ENCODE measurements around the gene L3MBTL4. TPM values are rescaled to one million over a fixed set of nuclear protein-coding genes. Genes with fewer than 3 reads are reported as not detected.
A peak's percentile ranks its signal among the peaks of the same experiment; 100 is the strongest.

The L3MBTL4 gene
- total RNA-seq, 1 experiment from 2014 or later = 1.4 TPM

GRCh38 chr18:6366776-6367175 lies 47.9 kb downstream of the L3MBTL4 start:
- TF ChIP-seq ZNF121 (CRISPR knock-in tag; IDR thresholded peaks at IDR 0.05) = no peak
- peak; percentile 88 for TF ChIP-seq ZNF423 (CRISPR knock-in tag; IDR thresholded peaks at IDR 0.05)
- TF ChIP-seq ELF4 (CRISPR knock-in tag; IDR thresholded peaks at IDR 0.05; ENCODE audit: low read depth) = no peak
- no peak for TF ChIP-seq RELA (CRISPR knock-in tag; IDR thresholded peaks at IDR 0.05; ENCODE audit: borderline replicate concordance)
- no peak for TF ChIP-seq IRF1 (CRISPR knock-in tag; IDR thresholded peaks at IDR 0.05)
- TF ChIP-seq E2F5 (CRISPR knock-in tag; IDR thresholded peaks at IDR 0.05) = no peak
- TF ChIP-seq PRRX2 (CRISPR knock-in tag; IDR thresholded peaks at IDR 0.05) = no peak
- no peak for TF ChIP-seq ATF1 (CRISPR knock-in tag; IDR thresholded peaks at IDR 0.05)
- H3K4me3 Mint-ChIP-seq = no peak overlapping the region
- ChIA-PET CTCF (interaction anchor here (1.0 kb wide), 1 partner anchor 40 kb away, joined by 3 read pairs; no protein-coding TSS in a partner anchor), POLR2A (no interaction called here)
- DNase-seq (ENCODE audit: low spot score) (no peak), ATAC-seq (peak; percentile 91)
- H3K9me3 Mint-ChIP-seq = peaks cover 4% of the 10 kb centered on the region
- no peaks in the 10 kb centered on the region for H3K36me3 Mint-ChIP-seq
- no peaks in the 10 kb centered on the region; the same call in 1 of the 2 replicates for H3K27me3 Mint-ChIP-seq (ENCODE audit: low read depth)
- peak overlapping the region; percentile 11; the same call in 1 of the 2 replicates for H3K27ac Mint-ChIP-seq
- peaks cover 31% of the 10 kb centered on the region for H3K4me1 Mint-ChIP-seq

GRCh38 chr18:6365385-6365784 lies 49.3 kb downstream of the L3MBTL4 start:
- Mint-ChIP-seq H3K4me3 (no peak overlapping the region), H3K4me1 (peaks cover 36% of the 10 kb centered on the region), H3K36me3 (no peaks in the 10 kb centered on the region), H3K27ac (no peak overlapping the region), H3K27me3 (ENCODE audit: low read depth) (no peaks in the 10 kb centered on the region; the same call in 1 of the 2 replicates), H3K9me3 (no peaks in the 10 kb centered on the region)
- ATAC-seq (no peak), DNase-seq (ENCODE audit: low spot score) (no peak)
- no peak for TF ChIP-seq ZNF671 (CRISPR knock-in tag; IDR thresholded peaks at IDR 0.05)
- no peak for TF ChIP-seq ZNF416 (CRISPR knock-in tag; IDR thresholded peaks at IDR 0.05)
- TF ChIP-seq ATF1 (CRISPR knock-in tag; IDR thresholded peaks at IDR 0.05) = no peak
- no peak for TF ChIP-seq PREB (CRISPR knock-in tag; IDR thresholded peaks at IDR 0.05; ENCODE audit: borderline replicate concordance)
- TF ChIP-seq ETV6 (CRISPR knock-in tag; IDR thresholded peaks at IDR 0.05) = no peak
- TF ChIP-seq NR1H2 (CRISPR knock-in tag; IDR thresholded peaks at IDR 0.05) = no peak
- no peak for TF ChIP-seq GRHL2 (CRISPR knock-in tag; IDR thresholded peaks at IDR 0.05; ENCODE audit: insufficient replicate concordance, severe bottlenecking)
- TF ChIP-seq ZNF423 (CRISPR knock-in tag; IDR thresholded peaks at IDR 0.05) = no peak
- TF ChIP-seq CTCF (IDR thresholded peaks at IDR 0.05) = no peak
- no peak for TF ChIP-seq MLX (CRISPR knock-in tag; IDR thresholded peaks at IDR 0.05)
- no peak for TF ChIP-seq NR2C2 (CRISPR knock-in tag; IDR thresholded peaks at IDR 0.05)
- TF ChIP-seq ATF6 (CRISPR knock-in tag; IDR thresholded peaks at IDR 0.05) = no peak
- no peak for TF ChIP-seq CREM (CRISPR knock-in tag; IDR thresholded peaks at IDR 0.05)
- TF ChIP-seq FOXP1 (CRISPR knock-in tag; IDR thresholded peaks at IDR 0.05; ENCODE audit: borderline replicate concordance) = no peak
- TF ChIP-seq CDX4 (CRISPR knock-in tag; IDR thresholded peaks at IDR 0.05; ENCODE audit: borderline replicate concordance) = no peak
- TF ChIP-seq ZNF138 (CRISPR knock-in tag; conservative IDR thresholded peaks at IDR 0.05) = no peak
- POLR2A ChIA-PET = no interaction called here
- CTCF ChIA-PET = interaction anchor here (1.7 kb wide), 1 partner anchor 36 kb away, joined by 5 read pairs; no protein-coding TSS in a partner anchor

All from WTC11 (cell line).